ENCODE data around the gene NTN3.
"Not testable (repeated sequence)": the region's sequence is repeated elsewhere in the genome, so short reads cannot be mapped to it uniquely, and the experiment has no call there.

Gene NTN3

GRCh38 chr16:2479996-2480395, 8.9 kb downstream of the NTN3 start:
- DNase-seq (ENCODE audit: low spot score) = not testable (repeated sequence)

GRCh38 chr16:2480948-2481347, 9.9 kb downstream of the NTN3 start:
- DNase-seq (ENCODE audit: low spot score) = no peak

GRCh38 chr16:2481676-2482075, 10.6 kb downstream of the NTN3 start:
- DNase-seq (ENCODE audit: low spot score) = no peak

- DNase-seq (ENCODE audit: low spot score) = no peak
Measured at GRCh38 chr16:2482249-2482648, 11.2 kb downstream of the NTN3 start.

- DNase-seq (ENCODE audit: low spot score) = no peak
Measured at GRCh38 chr16:2482708-2483534, 11.8 kb downstream of the NTN3 start.

GRCh38 chr16:2483939-2484897, 13.1 kb downstream of the NTN3 start:
- no peak for DNase-seq (ENCODE audit: low spot score)

- no peak for DNase-seq (ENCODE audit: low spot score)
Measured at GRCh38 chr16:2484898-2485508, 13.9 kb downstream of the NTN3 start.

- no peak for DNase-seq (ENCODE audit: low spot score)
Measured at GRCh38 chr16:2485811-2486507, 14.9 kb downstream of the NTN3 start.

GRCh38 chr16:2486645-2487516, 15.8 kb downstream of the NTN3 start:
- DNase-seq (ENCODE audit: low spot score) = no peak

- no peak for DNase-seq (ENCODE audit: low spot score)
Measured at GRCh38 chr16:2487517-2487842, 16.4 kb downstream of the NTN3 start.

- DNase-seq (ENCODE audit: low spot score) = no peak
Measured at GRCh38 chr16:2487903-2488531, 16.9 kb downstream of the NTN3 start.

- DNase-seq (ENCODE audit: low spot score) = no peak
Measured at GRCh38 chr16:2489581-2489980, 18.5 kb downstream of the NTN3 start.

- no peak for DNase-seq (ENCODE audit: low spot score)
Measured at GRCh38 chr16:2490190-2491105, 19.4 kb downstream of the NTN3 start.

- DNase-seq (ENCODE audit: low spot score) = no peak
Measured at GRCh38 chr16:2492292-2492691, 21.2 kb downstream of the NTN3 start.

- no peak for DNase-seq (ENCODE audit: low spot score)
Measured at GRCh38 chr16:2493605-2494004, 22.5 kb downstream of the NTN3 start.

GRCh38 chr16:2494616-2495015, 23.5 kb downstream of the NTN3 start:
- no peak for DNase-seq (ENCODE audit: low spot score)

- DNase-seq (ENCODE audit: low spot score) = no peak
Measured at GRCh38 chr16:2495041-2495440, 23.9 kb downstream of the NTN3 start.

- no peak for DNase-seq (ENCODE audit: low spot score)
Measured at GRCh38 chr16:2496223-2497115, 25.4 kb downstream of the NTN3 start.
